Measurements from ENCODE around the gene COBL.

COBL gene

DNA sequence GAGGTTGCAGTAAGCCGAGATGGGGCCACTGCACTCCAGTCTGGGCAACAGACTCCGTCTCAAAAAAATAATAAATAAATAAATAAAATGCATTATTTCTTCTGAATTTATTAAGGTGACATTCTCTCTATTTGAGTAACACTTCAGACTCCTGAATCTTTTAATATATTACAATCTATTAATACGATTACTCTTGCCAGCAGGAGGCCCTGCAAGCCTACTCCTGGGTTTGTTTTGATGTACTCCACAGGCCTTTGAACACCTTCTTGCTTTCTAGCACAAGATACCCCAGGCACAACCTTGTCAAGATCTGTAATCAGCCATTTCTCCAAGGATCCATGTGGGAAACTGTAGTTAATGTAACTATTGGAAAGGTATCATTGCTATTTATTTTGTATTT, 63.5 kb downstream of the COBL start:
- no peak for DNase-seq (ENCODE audit: low read depth)

DNA sequence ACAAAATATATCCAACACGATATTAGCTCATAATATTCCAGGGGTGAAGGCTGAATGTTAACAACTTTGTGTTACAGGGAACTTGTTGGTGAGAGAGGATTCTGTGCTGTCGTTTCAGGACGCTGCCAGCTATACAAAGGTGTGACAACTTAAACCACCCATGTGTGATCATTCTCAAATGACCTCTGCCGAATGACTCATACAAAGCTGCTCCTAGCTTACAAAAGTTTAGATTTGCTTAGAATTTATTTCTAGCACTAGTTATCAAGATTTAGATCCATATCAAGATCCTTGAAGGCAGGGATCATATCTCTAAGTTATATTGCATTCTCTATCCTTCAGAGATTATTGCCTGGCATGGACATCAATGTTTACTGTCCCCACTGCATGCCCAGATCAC, 65.3 kb downstream of the COBL start:
- no peak for DNase-seq (ENCODE audit: low read depth)

DNA sequence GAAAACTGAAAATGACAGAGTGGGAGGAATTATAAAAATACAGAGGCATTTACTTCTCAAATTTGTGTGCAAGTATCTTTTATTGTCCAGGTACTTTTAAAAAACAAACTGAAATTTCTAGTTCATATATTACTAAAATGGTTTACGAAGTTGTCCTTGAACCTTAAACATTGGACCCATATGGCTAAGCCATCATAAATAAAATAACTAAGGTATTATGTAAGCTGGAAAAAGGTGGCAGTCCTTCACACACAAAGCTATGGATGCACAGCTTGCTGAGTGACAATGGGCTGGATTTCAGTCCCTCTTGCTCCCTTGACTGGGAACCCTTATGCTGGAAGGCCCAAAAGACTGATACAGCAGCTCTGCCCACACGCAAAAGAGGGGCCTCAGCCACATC, 66.1 kb downstream of the COBL start:
- DNase-seq (ENCODE audit: low read depth): no peak

DNA sequence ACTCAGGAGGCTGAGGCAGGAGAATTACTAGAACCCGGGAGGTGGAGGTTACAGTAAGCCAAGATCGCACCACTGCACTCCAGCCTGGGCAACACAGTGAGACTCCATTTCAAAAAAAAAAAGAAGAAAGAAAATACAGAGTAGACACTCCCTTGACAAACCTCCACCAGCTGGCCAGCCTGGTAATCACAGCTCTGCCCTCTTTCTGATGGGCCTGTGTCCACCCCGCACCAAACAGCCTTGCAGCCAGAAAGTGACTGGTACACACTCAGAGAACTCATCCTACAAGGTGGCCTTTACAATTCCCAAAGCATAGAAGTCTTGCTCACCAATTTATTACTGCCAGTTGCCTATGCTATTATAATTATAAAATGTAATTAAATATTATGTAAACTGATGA, 66.6 kb downstream of the COBL start:
- DNase-seq (ENCODE audit: low read depth): no peak

DNA sequence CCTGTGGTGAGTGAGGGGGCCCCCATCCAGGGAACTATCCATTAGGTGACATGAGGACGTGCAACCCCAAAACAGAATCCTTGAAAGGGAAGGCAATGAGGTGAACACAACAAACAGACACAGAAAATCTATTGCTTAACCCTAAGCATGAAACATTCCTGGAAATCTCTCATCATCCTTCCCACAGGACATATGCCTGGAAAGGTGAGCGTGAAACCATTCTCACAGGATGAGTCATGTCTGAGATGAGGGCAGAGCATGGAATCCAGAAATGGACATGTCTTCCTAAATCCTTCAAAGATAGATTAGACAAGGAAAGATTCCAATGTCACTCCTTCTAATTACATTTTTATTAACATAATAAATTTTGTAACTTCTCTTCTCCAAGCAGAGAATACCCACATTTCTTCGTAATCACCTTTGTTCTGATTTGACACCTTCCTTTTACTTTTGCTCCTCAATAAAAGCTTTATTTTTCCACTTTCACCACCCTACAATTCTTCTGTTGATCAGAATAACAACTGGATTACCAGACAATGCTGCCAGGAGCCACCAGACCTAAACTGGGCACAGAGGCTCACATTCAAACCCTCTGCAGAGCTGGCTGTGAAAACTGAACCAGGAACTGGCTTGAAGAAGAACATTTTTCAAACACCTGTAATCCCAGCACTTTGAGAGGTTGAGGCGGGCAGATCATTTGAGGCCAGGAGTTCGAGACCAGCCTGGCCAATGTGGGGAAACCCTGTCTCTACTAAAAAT, 67.2 kb downstream of the COBL start:
- DNase-seq (ENCODE audit: low read depth): no peak

DNA sequence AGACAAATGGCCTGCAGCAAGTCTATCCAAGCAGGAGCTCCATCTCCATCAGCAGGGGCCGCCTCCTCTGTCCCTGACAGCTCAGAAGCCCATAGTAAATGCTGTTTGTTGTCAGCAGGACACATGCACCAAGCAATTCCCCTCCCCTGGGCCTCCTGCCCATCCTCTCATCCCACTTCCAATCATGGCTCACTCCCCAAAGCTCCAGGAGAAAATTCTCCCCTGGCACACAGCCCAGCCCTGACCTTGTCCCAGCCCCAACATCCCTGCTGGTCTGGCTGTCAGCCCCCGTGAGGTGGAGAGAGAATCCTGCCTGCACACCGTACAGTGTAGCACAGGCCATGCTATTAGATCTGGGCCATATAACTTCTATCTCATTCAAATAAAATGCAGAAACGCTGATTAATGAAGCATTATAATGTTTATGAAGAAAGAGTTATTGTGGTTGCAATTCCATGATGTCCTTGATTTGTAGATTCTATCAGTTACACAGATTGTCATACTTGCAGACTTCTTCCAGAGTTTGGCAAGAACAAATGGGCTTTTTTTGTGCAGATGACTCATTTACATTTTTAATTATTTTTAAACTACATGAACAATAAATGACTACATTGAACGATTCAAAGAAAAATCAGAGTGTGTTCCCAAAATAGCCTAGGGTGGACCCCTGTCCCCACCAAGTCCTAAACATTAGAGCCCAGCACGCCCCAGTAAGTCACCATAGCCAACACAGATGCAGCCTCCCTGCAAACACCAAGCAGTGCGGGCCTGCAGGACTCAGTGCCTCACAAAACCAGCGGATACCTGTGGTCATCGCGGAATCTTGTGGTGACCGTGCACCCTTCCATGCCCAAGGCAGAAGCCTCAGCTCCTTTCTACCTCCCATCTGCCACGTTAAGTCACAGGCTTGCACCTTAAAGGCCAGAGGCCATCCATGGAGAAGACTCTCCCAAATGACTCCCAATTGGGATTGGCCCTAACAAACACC, 70.1 kb downstream of the COBL start:
- DNase-seq (ENCODE audit: low read depth): no peak

DNA sequence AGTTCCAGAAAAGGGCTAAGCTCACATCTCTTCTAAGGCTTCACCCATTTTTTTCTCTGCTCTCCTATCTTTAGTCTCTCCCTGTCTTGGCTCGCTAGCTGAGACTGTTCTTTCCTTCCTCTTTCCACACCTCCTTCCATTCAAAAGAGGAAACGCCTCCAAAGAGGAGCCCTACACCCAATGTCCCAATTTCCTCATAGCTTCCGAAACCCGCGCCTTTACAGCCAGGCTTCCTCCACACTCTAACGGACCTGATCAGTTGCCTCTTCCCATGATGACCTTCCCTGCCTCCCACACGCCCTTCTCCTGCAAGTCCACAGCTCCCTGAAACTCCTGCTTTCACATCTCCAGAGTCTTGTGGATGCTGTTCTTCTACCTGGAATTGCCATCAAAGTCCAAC, 71.7 kb downstream of the COBL start:
- DNase-seq (ENCODE audit: low read depth): no peak

DNA sequence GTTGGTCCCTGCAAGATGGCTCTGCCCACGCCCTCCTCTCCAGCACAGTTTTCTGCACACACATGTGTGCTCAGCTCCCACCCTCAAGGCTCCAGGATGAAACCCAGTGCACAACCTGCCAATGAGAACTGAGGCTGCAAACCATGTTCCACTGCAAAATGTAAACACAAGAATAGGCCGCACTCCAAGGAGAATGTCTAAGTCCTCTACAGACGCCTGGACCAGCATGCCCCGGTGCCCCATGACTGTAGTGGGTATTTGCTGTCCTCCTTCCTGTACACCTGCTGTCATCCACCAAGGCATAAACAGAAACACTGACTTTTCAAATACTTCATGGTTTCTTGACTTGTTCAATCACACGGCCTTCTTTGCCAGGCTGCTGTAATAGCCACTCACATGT, 72.6 kb downstream of the COBL start:
- no peak for DNase-seq (ENCODE audit: low read depth)

DNA sequence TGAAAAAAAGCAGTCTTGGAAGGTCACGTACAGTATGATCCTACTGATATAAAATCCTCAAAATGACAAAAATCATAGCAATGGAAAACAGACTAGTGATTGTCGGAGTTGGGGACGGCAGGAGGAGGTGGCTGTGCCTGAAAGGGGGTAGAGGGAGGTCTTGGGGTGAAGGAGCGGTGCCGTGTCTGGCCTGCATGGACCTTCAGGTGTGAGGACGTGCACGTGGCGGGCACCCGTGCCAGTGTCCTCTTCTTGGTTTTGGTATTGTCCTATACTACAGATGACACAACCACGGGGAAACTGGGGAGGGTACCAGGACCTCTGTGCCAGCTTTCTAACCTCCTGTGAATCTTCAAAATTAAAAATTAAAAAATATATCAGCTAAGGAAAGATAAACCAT, 73.0 kb downstream of the COBL start:
- no peak for DNase-seq (ENCODE audit: low read depth)

DNA sequence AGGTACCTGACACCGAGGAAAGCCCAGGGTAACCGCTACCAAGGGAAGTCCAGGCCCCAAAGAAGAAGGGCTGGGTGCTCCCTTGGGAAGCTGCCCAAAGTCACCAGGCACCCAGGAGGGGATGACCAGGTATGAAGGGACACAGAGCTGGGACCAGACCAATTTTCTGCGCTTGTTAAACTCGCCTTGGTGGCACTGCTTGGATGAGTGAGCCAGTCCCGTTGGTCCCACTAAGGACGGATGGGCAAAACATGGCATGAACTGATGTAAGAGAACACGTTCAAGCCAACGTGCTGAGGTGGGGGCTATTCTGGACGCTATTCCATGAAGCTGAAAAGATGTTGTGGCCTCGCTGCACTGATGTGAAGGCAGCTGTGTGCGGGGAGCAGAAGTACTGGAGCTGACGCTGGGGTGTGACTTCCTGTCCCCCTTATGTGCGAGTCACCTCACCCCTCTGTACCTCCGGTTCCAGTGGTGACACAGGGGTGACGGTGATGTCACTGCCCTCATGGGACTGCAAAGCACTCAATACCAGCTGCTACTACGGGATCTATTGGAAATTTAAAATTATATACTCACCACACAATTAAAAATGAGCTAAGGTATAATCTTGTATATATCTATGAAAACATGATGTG, 73.6 kb downstream of the COBL start:
- DNase-seq (ENCODE audit: low read depth): no peak

DNA sequence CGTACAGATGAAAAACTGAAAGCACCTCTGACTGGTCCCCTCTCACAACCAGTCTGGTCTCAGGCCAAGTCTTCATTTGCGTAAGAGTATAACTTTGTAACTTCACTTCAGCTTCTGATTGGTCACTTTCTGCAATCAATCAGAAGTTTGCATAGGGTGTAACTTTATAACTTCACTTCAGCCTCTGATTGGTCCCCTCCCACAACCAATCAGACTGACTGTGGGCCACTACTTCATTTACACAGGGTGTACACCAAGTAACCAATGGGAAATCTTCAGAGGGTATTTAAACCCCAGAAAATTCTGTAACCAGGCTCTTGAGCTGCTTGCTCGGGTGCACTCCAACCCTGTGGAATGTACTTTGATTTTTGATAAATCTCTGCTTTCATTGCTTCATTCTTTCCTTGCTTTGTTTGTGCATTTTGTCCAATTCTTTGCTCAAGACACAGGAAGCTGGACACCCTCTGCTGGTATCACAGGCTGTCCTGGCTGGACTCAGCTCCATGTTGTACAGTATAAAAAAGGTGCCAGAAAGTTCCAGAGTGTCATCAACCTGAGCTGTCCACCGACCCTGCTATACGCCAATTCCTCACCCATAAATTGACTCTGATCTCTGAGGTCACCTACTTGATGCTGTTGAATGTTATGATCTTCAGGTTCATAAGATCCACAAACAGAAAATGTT, 74.5 kb downstream of the COBL start:
- DNase-seq (ENCODE audit: low read depth): no peak

DNA sequence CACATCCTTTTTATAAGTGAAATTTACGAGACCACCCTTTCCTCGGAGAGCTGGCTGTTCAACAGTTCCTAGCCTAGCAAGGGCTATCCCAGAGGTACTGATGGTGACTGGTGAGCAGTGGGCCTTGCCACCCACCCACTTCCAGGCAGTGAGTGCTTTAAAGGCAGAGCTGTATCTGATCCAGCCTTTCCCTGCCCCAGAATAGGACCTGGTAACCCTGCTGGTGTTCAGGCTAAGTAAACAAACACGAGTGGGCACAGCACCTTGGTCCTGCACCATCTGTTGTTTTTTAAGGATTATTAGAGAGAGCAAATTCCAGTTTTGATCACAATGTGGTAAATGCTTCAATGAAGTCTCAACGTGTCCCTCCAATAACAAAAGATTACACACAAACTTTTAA, 75.7 kb downstream of the COBL start:
- DNase-seq (ENCODE audit: low read depth): no peak

DNA sequence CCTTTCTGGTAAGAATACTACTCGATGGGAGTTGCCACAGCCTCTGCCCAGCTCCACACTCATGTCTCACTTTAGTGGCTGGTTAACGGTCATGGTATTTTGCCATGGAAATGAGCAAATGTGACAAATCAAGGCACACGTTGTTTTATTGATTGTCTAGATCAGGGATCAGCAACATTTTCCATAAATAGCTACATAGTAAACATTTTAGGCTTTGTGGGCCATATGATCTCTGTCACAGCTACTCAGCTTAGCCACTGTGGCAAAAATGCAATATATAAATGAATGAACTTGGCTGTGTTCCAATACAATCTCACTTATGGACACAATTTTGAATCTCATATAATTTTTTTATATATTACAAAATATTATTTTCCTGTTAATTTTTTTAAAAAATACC, 76.9 kb downstream of the COBL start:
- no peak for DNase-seq (ENCODE audit: low read depth)

DNA sequence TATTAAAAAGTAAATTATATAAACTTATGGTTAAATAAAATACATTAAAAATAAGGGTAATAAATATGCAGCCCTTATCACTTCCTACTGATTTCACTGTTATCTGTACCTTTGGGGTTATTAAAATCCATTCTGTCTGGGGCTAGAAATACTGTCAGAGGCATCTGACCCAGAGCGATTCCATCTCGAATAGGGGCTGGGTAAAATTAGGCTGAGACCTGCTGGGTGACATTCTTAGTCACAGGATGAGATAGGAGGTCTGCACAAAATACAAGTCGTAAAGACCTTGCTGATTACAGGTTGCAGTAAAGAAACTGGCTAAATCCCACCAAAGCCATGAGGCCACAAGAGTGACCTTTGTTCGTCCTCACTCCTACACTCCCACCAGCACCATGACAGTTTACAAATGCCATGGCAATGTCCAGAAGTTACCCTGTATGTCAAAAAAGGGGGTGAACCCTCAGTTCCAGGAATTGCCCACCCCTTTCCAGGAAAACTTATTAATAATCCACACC, 77.6 kb downstream of the COBL start:
- DNase-seq (ENCODE audit: low read depth): no peak

DNA sequence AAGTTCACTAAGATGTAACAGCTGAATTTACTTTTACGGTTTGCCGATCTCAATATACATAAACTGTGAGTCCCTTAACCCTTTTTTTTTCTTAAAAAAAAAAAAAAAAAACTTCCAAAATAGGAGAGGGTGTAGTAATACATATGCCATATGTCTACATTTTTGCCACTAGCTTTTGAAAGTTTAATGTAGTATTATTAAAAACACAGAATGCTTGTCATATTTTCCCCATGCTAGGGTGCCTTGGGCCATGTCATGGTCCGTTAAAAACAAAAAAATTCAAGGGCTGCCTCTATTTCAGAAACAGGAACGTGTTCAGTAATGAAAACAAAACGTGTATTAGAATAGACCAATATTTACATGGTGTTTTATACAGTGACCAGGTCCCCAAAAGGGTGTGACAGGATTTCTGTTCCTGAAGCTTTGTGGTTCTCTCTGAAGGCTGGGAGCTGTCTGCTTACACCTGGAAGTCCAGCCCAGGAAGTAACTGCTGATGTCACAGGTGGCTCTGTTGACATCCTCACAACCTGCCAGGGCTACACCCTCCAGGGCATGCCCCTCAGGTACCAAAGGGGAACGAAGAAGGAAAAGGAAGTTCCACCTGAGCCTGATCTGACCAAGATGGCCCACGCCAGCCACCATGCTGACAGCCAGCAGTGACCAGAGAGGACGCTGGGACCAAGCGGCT, 79.0 kb downstream of the COBL start:
- no peak for DNase-seq (ENCODE audit: low read depth)

DNA sequence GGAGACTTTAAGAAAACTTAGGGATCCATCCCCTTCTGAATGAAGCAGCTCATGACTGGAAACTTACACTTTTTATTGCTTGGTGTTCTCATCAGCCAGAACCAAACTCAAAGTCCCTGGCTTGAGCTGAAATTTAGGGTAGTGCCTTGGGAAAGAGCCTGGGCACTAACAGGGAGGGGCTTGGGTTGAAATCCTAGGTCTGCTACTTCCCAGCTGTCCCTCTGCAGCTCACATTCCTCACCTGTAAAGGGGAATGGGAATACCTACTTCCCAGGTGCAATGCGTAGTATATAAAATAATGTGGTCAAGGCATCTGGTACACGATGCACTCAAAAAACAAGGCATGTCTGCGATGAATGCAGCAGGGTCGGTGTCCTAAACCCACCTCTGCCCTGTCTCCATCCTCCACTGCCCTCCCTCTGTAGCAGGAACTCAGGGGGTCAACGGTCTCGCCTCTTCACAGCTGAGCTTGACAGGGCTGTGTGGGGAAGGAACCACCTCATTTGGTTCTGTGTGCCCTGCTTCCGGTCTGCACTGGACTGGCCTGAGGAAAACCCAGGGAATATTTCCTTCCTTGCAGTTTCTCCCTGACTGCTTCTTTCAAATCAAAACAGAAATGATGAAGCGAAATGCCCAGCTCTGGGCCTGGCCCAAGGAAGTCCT, 80.0 kb downstream of the COBL start:
- DNase-seq (ENCODE audit: low read depth): no peak

DNA sequence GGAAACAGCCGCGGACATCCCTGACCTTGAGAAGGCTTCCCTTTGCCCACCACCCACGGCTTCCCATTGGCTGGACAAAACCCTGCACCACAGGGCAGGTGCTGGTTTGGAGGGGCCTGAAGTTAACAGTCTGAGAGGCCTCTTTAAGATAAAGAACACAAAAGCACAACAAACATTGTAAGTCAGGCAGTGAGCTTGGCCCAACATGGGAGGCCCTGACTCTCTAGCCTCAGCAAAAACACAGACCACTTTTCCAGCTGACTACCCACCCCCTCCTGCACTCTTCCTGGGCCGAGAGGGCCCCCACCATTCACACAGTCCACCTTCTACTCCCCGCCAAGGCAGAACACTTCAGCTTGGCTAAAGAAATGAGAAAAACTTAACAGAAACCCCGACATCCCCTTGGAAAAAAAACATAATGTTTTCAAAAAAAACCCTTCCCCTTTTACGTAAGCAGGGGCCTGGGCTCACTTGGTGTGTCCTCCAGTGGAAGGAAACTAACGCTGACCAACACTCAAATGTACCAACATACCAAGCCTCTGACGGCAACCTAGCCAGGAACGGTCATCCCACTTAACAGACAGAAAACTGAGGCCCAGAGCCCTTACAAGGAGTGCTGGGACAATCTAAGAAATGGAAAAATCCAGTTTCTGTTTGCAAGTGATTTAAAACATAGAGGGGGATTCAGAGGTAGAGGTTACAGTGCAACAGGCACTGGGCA, 80.9 kb downstream of the COBL start:
- no peak for DNase-seq (ENCODE audit: low read depth)

DNA sequence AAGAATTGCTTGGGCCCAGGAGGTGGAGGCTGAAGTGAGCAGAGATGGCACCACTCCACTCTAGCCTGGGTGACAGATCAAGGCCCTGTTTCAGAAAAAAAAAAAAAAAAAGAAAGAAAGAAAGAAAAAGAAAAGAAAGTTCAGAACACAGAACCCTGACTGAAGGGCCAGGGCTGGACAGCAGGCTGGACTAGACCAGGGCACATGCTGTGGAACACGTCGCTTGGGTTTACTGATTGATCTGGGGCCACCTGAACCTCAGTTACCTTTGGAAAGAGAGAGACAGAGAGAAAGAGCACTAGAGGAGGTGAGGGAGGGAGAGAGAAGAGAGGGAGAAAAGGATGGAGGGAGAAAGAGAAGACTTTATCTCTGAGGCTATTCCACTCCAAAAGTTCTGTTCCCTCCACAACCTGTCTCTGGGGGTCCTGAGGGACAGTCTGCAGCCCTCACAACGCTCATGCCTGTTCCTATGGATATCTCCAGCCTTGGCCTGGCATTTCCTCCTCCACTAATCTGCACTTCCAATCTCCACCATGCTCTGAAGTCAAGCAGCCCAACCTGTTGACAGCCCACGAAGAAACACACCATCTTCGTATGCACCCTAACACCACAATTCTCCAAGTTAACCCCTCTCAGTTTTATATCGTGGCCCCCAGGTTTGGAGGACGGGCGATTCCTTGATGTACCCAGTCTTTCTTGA, 81.8 kb downstream of the COBL start:
- DNase-seq (ENCODE audit: low read depth): no peak

DNA sequence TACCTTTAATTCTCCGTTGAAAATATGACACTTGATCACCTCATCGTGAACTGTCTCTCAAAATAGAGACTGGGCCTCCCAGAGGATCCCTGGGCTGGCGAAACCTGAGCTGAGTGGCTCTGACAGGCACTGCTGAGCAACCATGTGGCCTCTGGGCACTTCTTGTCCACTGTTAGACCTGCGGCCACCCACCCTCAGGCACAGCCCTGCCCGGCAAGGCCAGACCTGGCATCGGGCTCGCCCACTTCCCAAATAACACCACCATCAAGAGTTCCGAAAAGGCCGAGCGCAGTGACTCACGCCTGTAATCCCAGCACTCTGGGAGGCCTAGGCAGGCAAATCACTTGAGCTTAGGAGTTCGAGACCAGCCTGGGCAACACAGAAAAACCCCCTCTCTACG, 82.5 kb downstream of the COBL start:
- no peak for DNase-seq (ENCODE audit: low read depth)

DNA sequence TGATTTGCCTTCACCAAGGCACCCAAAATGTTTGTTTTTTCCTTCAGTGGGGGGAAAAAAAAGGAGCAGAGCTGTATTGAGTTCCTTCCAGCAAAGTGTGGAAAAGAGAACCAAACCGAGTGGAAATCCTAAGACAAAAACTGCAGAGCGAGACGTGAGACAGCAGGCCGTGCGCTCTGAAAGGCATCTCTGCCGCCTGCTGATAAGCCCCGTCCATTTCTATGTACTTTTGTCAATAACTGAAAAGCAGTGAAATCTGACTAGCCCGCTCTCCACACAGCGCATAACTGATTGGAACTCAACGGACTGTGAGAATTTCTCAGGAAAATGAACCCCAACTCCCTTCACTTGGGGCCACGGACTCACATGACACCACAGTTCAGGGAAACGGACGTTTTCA, 83.2 kb downstream of the COBL start:
- no peak for DNase-seq (ENCODE audit: low read depth)

Measured in HS-27A (cell line).